Bronchial epithelial cell (primary cell): Measurements from ENCODE around the gene HDAC3. TPM values are rescaled to one million over a fixed set of nuclear protein-coding genes. Genes with fewer than 3 reads are reported as not detected.

Source experiments
- total RNA-seq: library from RNA; depleted of rRNA; stranded (reverse); fragments of >200 nt; gene quantifications from 2 replicates; pipeline ENCODE4 v1.2.1, GENCODE V29; 2014

HDAC3 gene
- total RNA-seq, 1 donor from 2014 or later = 72.7 TPM

Other genes with a start within 250 kb of the HDAC3 start
- 2.1 and 3.1 TPM in 2 replicates for gene PCDHGB4, start 249.2 kb downstream of the HDAC3 start, total RNA-seq
- gene PCDHGA8, start 244.2 kb downstream of the HDAC3 start, total RNA-seq = under 0.01 and 0.51 TPM in 2 replicates
- 2.4 and 5.1 TPM in 2 replicates for gene PCDHGB5, start 238.9 kb downstream of the HDAC3 start, total RNA-seq
- 0.53 and 1.5 TPM in 2 replicates for gene PCDHGA9, start 234.1 kb downstream of the HDAC3 start, total RNA-seq
- gene PCDHGB6, start 228.8 kb downstream of the HDAC3 start, total RNA-seq = 0.53 and 1.5 TPM in 2 replicates
- 2.1 and 5.2 TPM in 2 replicates for gene PCDHGA10, start 223.9 kb downstream of the HDAC3 start, total RNA-seq
- 1.3 and 3.3 TPM in 2 replicates for gene PCDHGB7, start 219.2 kb downstream of the HDAC3 start, total RNA-seq
- gene PCDHGA11, start 215.8 kb downstream of the HDAC3 start, total RNA-seq = 1.6 and 3.2 TPM in 2 replicates
- gene PCDHGA12, start 206.3 kb downstream of the HDAC3 start, total RNA-seq = 0.79 and 1.4 TPM in 2 replicates
- 9.5 and 17.4 TPM in 2 replicates for gene PCDHGC3, start 160.9 kb downstream of the HDAC3 start, total RNA-seq
- gene PCDHGC4, start 151.8 kb downstream of the HDAC3 start, total RNA-seq = 0.53 and 0.90 TPM in 2 replicates
- gene PCDHGC5, start 147.8 kb downstream of the HDAC3 start, total RNA-seq = 0.26 and 0.77 TPM in 2 replicates
- gene DIAPH1, start 17.8 kb downstream of the HDAC3 start, total RNA-seq = 48.2 and 57.1 TPM in 2 replicates
- 14.2 and 16.6 TPM in 2 replicates for gene RELL2, start 148 bp upstream of the HDAC3 start, total RNA-seq
- 14.2 and 17.2 TPM in 2 replicates for gene FCHSD1, start 14.6 kb upstream of the HDAC3 start, total RNA-seq
- 3.7 and 4.0 TPM in 2 replicates for gene ARAP3, start 45.4 kb upstream of the HDAC3 start, total RNA-seq
- gene PCDH1, start 241.6 kb upstream of the HDAC3 start, total RNA-seq = 85.3 and 140 TPM in 2 replicates